ENCODE data around the gene EXOSC2. TPM values are rescaled to one million over a fixed set of nuclear protein-coding genes. Genes with fewer than 3 reads are reported as not detected.

Gene EXOSC2
- total and polyA plus RNA-seq, 4 donors = 9.5 to 20.2 (median 17.8) TPM

DNA sequence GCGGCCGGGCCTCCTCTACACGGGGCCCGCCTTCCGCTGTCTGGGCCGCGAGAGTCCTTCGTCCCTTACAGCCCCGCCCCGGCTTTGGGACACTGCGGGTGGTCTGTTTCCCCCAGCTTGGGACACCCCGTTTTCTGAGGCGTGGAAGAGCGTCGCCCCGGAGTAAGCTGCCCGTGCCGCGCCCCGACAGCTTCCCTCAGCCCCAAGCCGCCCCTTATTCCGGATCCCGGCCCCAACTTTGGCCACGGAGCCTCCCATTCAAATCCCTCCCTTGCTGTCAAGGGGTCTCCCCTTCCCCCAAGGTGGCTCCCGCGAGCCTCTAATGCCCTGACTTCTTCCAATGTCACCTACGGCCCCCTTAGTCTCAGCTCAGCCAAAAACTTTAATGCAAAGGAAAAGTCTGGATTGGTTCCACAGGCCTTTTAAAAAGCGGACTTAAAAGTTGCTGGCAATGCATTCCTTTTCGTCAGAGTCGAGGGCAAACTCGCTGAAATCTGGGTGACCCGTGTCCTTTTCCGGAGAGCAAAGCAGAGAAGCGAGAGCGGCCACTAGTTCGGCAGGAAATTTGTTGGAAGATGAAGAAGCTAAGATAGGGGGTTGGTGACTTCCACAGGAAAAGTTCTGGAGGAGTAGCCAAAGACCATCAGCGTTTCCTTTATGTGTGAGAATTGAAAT is 19.8 kb downstream of the EXOSC2 start:
- WGBS, 2 donors = 0 to 1% methylated on average over 25 to 37 of the region's 37 CpGs
- Histone ChIP-seq H3K4me1 (ENCODE audit: control insufficient read depth in 1 of 2, insufficient read depth in 2 of 2, low read length in 2 of 2) (peaks cover 0 to 3% of the 10 kb centered on the region in 2 donors), H3K27me3 (ENCODE audit: control insufficient read depth in 1 of 2, insufficient read depth in 2 of 2, low read length in 1 of 2) (no peaks in the 10 kb centered on the region), H3K4me3 (ENCODE audit: low read length in 2 of 2) (peak overlapping the region; percentile 36 to 83), H3K9me3 (ENCODE audit: control insufficient read depth, low read length) (no peaks in the 10 kb centered on the region), H3K36me3 (ENCODE audit: control insufficient read depth in 1 of 2, insufficient read depth in 2 of 2, low read length in 1 of 2) (no peaks in the 10 kb centered on the region), H3K27ac (ENCODE audit: low read depth in 1 of 2, low read length in 2 of 2) (peak overlapping the region in 1 of 2 donors; percentile 64)
- DNase-seq = peak in 1 of 2 donors; percentile 66
- intact Hi-C loops (cut with DNase I) = loop anchor here in 1 of 2 donors (5.0 kb wide), 2 partner anchors 69 to 149 kb away; no protein-coding TSS in a partner anchor
- peak; percentile 9 for ATAC-seq (ENCODE audit: low FRiP score)

- Histone ChIP-seq H3K27ac (ENCODE audit: low read depth in 1 of 2, low read length in 2 of 2) (no peak overlapping the region), H3K4me1 (ENCODE audit: control insufficient read depth in 1 of 2, insufficient read depth in 2 of 2, low read length in 2 of 2) (peaks cover 0 to 3% of the 10 kb centered on the region in 2 donors), H3K9me3 (ENCODE audit: control insufficient read depth, low read length) (no peaks in the 10 kb centered on the region), H3K27me3 (ENCODE audit: control insufficient read depth in 1 of 2, insufficient read depth in 2 of 2, low read length in 1 of 2) (no peaks in the 10 kb centered on the region), H3K4me3 (ENCODE audit: low read length in 2 of 2) (peak overlapping the region; percentile 51 to 56), H3K36me3 (ENCODE audit: control insufficient read depth in 1 of 2, insufficient read depth in 2 of 2, low read length in 1 of 2) (no peaks in the 10 kb centered on the region)
- WGBS, 2 donors = 4 to 5% methylated on average over 7 of the region's 7 CpGs
- no peak for DNase-seq
- no peak for ATAC-seq (ENCODE audit: low FRiP score)
- intact Hi-C loops (cut with DNase I) = loop anchor here in 1 of 2 donors (5.0 kb wide), 2 partner anchors 68 to 148 kb away; no protein-coding TSS in a partner anchor
These were observed 21.1 kb downstream of the EXOSC2 start for GRCh38 chr9:130714586-130715110.

DNA sequence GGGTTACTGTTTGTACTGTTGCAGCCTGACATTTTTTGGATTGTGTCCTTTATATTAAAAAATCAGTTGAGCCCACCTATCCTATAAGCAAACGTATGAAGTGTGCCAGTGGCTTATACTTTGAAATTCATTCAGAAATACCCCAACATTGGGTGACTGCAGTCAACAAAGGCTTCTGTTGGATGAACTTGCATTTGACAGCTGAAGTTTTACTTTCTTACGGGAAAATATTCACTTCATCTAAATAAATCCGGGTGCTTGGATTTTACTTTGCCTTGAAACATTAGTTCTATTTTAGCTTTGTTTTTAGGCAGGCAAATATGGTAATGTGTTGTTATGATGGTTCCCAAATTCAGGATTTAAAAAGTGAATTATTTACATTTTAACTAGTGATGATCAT is 21.7 kb downstream of the EXOSC2 start:
- peak overlapping the region; percentile 51 to 56 for H3K4me3 ChIP-seq (ENCODE audit: low read length in 2 of 2)
- H3K27me3 ChIP-seq (ENCODE audit: control insufficient read depth in 1 of 2, insufficient read depth in 2 of 2, low read length in 1 of 2) = no peaks in the 10 kb centered on the region
- ATAC-seq (ENCODE audit: low FRiP score) = no peak
- H3K4me1 ChIP-seq (ENCODE audit: control insufficient read depth in 1 of 2, insufficient read depth in 2 of 2, low read length in 2 of 2) = peaks cover 0 to 3% of the 10 kb centered on the region in 2 donors
- no peaks in the 10 kb centered on the region for H3K36me3 ChIP-seq (ENCODE audit: control insufficient read depth in 1 of 2, insufficient read depth in 2 of 2, low read length in 1 of 2)
- no peak for DNase-seq
- intact Hi-C loops (cut with DNase I) = no loop called here
- no peaks in the 10 kb centered on the region for H3K9me3 ChIP-seq (ENCODE audit: control insufficient read depth, low read length)
- WGBS, 2 donors = 1 to 7% methylated on average over 3 of the region's 3 CpGs
- no peak overlapping the region for H3K27ac ChIP-seq (ENCODE audit: low read depth in 1 of 2, low read length in 2 of 2)

DNA sequence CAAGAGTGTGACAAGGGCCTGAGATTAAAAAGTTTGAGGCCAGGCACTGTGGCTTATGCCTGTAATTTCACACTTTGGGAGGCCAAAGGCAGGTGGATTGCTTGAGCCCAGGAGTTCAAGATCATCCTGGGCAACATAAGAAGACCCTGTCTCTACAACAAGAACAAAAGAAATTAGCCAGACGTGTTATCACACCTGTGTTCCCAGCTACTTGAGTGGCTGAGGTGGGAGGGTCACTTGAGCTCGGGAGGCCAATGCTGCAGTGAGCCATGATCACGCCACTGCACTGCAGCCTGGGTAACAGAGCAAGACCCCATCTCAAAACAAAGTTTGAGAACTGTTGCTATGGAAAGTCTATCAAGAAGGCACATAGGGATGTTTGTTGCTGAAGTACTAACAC is 25.0 kb downstream of the EXOSC2 start:
- Histone ChIP-seq H3K4me1 (ENCODE audit: control insufficient read depth in 1 of 2, insufficient read depth in 2 of 2, low read length in 2 of 2) (peaks cover 0 to 3% of the 10 kb centered on the region in 2 donors), H3K36me3 (ENCODE audit: control insufficient read depth in 1 of 2, insufficient read depth in 2 of 2, low read length in 1 of 2) (no peaks in the 10 kb centered on the region), H3K9me3 (ENCODE audit: control insufficient read depth, low read length) (no peaks in the 10 kb centered on the region), H3K27ac (ENCODE audit: low read depth in 1 of 2, low read length in 2 of 2) (no peak overlapping the region), H3K27me3 (ENCODE audit: control insufficient read depth in 1 of 2, insufficient read depth in 2 of 2, low read length in 1 of 2) (no peaks in the 10 kb centered on the region), H3K4me3 (ENCODE audit: low read length in 2 of 2) (no peak overlapping the region)
- intact Hi-C loops (cut with DNase I) = no loop called here
- no peak for DNase-seq
- WGBS, 2 donors = 84 to 94% methylated on average over 3 of the region's 3 CpGs
- ATAC-seq (ENCODE audit: low FRiP score) = no peak

GRCh38 chr9:130720762-130721161 is 27.2 kb downstream of the EXOSC2 start:
- H3K27me3 ChIP-seq (ENCODE audit: control insufficient read depth in 1 of 2, insufficient read depth in 2 of 2, low read length in 1 of 2) = no peaks in the 10 kb centered on the region
- WGBS, 2 donors = 96 to 98% methylated on average over 10 of the region's 10 CpGs
- intact Hi-C loops (cut with DNase I) = no loop called here
- H3K27ac ChIP-seq (ENCODE audit: low read depth in 1 of 2, low read length in 2 of 2) = no peak overlapping the region
- no peaks in the 10 kb centered on the region for H3K4me1 ChIP-seq (ENCODE audit: control insufficient read depth in 1 of 2, insufficient read depth in 2 of 2, low read length in 2 of 2)
- no peaks in the 10 kb centered on the region for H3K36me3 ChIP-seq (ENCODE audit: control insufficient read depth in 1 of 2, insufficient read depth in 2 of 2, low read length in 1 of 2)
- DNase-seq (no peak), ATAC-seq (ENCODE audit: low FRiP score) (no peak)
- no peaks in the 10 kb centered on the region for H3K9me3 ChIP-seq (ENCODE audit: control insufficient read depth, low read length)
- H3K4me3 ChIP-seq (ENCODE audit: low read length in 2 of 2) = no peak overlapping the region

- WGBS, 2 donors = 90 to 95% methylated on average over 3 of the region's 3 CpGs
- Histone ChIP-seq H3K36me3 (ENCODE audit: control insufficient read depth in 1 of 2, insufficient read depth in 2 of 2, low read length in 1 of 2) (no peaks in the 10 kb centered on the region), H3K27ac (ENCODE audit: low read depth in 1 of 2, low read length in 2 of 2) (no peak overlapping the region), H3K9me3 (ENCODE audit: control insufficient read depth, low read length) (no peaks in the 10 kb centered on the region), H3K27me3 (ENCODE audit: control insufficient read depth in 1 of 2, insufficient read depth in 2 of 2, low read length in 1 of 2) (no peaks in the 10 kb centered on the region), H3K4me3 (ENCODE audit: low read length in 2 of 2) (no peak overlapping the region), H3K4me1 (ENCODE audit: control insufficient read depth in 1 of 2, insufficient read depth in 2 of 2, low read length in 2 of 2) (no peaks in the 10 kb centered on the region)
- intact Hi-C loops (cut with DNase I) = no loop called here
- no peak for ATAC-seq (ENCODE audit: low FRiP score)
- no peak for DNase-seq
These were observed 35.1 kb downstream of the EXOSC2 start for GRCh38 chr9:130728721-130729120.

GRCh38 chr9:130729145-130729544 is 35.6 kb downstream of the EXOSC2 start:
- WGBS, 2 donors = 96 to 98% methylated on average over 2 of the region's 2 CpGs

DNA sequence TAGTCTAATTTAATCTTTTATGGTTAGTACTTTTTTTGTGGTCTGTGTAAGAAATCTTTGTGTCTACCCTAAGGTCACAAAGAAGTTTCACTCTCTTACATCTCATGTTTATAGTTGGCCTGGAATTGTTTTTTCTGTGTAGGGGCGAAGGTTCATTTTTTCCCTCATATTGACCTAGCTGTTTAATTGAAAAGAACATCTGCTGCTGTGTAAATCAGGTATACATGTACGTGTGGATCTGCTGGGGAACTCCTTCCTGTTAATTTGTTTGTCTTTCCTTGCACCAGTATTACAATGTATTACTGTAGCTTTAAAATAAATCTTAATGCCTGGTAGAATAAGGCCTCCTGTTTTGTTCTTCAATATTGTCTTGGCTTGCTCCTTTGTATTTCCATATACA is 37.8 kb downstream of the EXOSC2 start:
- no peak overlapping the region for H3K27ac ChIP-seq (ENCODE audit: low read depth in 1 of 2, low read length in 2 of 2)
- 76 to 80% methylated on average over 2 of the region's 2 CpGs for WGBS, 2 donors
- H3K4me1 ChIP-seq (ENCODE audit: control insufficient read depth in 1 of 2, insufficient read depth in 2 of 2, low read length in 2 of 2) = no peaks in the 10 kb centered on the region
- no peaks in the 10 kb centered on the region for H3K36me3 ChIP-seq (ENCODE audit: control insufficient read depth in 1 of 2, insufficient read depth in 2 of 2, low read length in 1 of 2)
- intact Hi-C loops (cut with DNase I) = no loop called here
- ATAC-seq (ENCODE audit: low FRiP score) (no peak), DNase-seq (no peak)
- H3K27me3 ChIP-seq (ENCODE audit: control insufficient read depth in 1 of 2, insufficient read depth in 2 of 2, low read length in 1 of 2) = no peaks in the 10 kb centered on the region
- no peaks in the 10 kb centered on the region for H3K9me3 ChIP-seq (ENCODE audit: control insufficient read depth, low read length)
- H3K4me3 ChIP-seq (ENCODE audit: low read length in 2 of 2) = no peak overlapping the region

More at GRCh38 chr9:130729145-130729544, 35.6 kb downstream of the EXOSC2 start:
- no peaks in the 10 kb centered on the region for H3K9me3 ChIP-seq (ENCODE audit: control insufficient read depth, low read length)
- H3K27me3 ChIP-seq (ENCODE audit: control insufficient read depth in 1 of 2, insufficient read depth in 2 of 2, low read length in 1 of 2) = no peaks in the 10 kb centered on the region
- intact Hi-C loops (cut with DNase I) = no loop called here
- DNase-seq (no peak), ATAC-seq (ENCODE audit: low FRiP score) (no peak)
- no peaks in the 10 kb centered on the region for H3K4me1 ChIP-seq (ENCODE audit: control insufficient read depth in 1 of 2, insufficient read depth in 2 of 2, low read length in 2 of 2)
- no peak overlapping the region for H3K4me3 ChIP-seq (ENCODE audit: low read length in 2 of 2)
- H3K36me3 ChIP-seq (ENCODE audit: control insufficient read depth in 1 of 2, insufficient read depth in 2 of 2, low read length in 1 of 2) = no peaks in the 10 kb centered on the region
- H3K27ac ChIP-seq (ENCODE audit: low read depth in 1 of 2, low read length in 2 of 2) = no peak overlapping the region

- Histone ChIP-seq H3K9me3 (ENCODE audit: control insufficient read depth, low read length) (no peaks in the 10 kb centered on the region), H3K4me1 (ENCODE audit: control insufficient read depth in 1 of 2, insufficient read depth in 2 of 2, low read length in 2 of 2) (no peaks in the 10 kb centered on the region), H3K27ac (ENCODE audit: low read depth in 1 of 2, low read length in 2 of 2) (no peak overlapping the region), H3K27me3 (ENCODE audit: control insufficient read depth in 1 of 2, insufficient read depth in 2 of 2, low read length in 1 of 2) (no peaks in the 10 kb centered on the region), H3K4me3 (ENCODE audit: low read length in 2 of 2) (no peak overlapping the region), H3K36me3 (ENCODE audit: control insufficient read depth in 1 of 2, insufficient read depth in 2 of 2, low read length in 1 of 2) (no peaks in the 10 kb centered on the region)
- intact Hi-C loops (cut with DNase I) = no loop called here
- WGBS, 2 donors = 52 to 53% methylated on average over 2 of the region's 2 CpGs
- DNase-seq (no peak), ATAC-seq (ENCODE audit: low FRiP score) (no peak)
These were observed 38.6 kb downstream of the EXOSC2 start for GRCh38 chr9:130732136-130732535.
